HepG2 (cell line): ENCODE data around the gene ABAT. TPM values are rescaled to one million over a fixed set of nuclear protein-coding genes. Genes with fewer than 3 reads are reported as not detected.

Source experiments
- AGO1 ChIP-seq: fragments of 200-400 bp; formaldehyde crosslinking; IDR thresholded peaks from 2 replicates; pipeline ENCODE4 v1.6.1; 2017; ENCODE audit warnings: mild to moderate bottlenecking, low read depth, low read length, moderate library complexity; ENCODE audit not compliant: poor library complexity, severe bottlenecking
- ATM ChIP-seq: fragments of 450-650 bp; IDR thresholded peaks from 2 replicates; pipeline ENCODE4 v1.7.1; 2017; ENCODE audit warnings: mild to moderate bottlenecking, borderline replicate concordance
- EP300 ChIP-seq, 3 experiments: sonication (generic) in 1 of 3; formaldehyde crosslinking in 1 of 3; IDR thresholded peaks; 2 replicates each; pipeline versions ENCODE4 v1.5.1 to v1.6.1; 2011 to 2020; ENCODE audit warnings: low read depth in 2 of 3, low read length in 2 of 3, borderline replicate concordance in 1 of 3, improper control_type of control experiment in 1 of 3, mild to moderate bottlenecking in 1 of 3, missing genetic modification reagents in 1 of 3, moderate library complexity in 1 of 3
- HCFC1 ChIP-seq: fragments of 150-350 bp; IDR thresholded peaks from 2 replicates; pipeline ENCODE4 v1.6.1; 2014; ENCODE audit warnings: low read depth, low read length
- HIVEP1 ChIP-seq: sonication (generic); formaldehyde crosslinking; IDR thresholded peaks from 2 replicates; pipeline ENCODE4 v1.4.0; 2020; ENCODE audit warnings: mild to moderate bottlenecking, missing genetic modification reagents
- PCBP1 ChIP-seq: fragments of 200-400 bp; formaldehyde crosslinking; IDR thresholded peaks from 2 replicates; pipeline ENCODE4 v1.6.1; 2017; ENCODE audit warnings: mild to moderate bottlenecking, low read depth, low read length, borderline replicate concordance
- RAD21 ChIP-seq: fragments of 450-650 bp; formaldehyde crosslinking; IDR thresholded peaks from 2 replicates; pipeline ENCODE4 v1.5.0; 2020; ENCODE audit warnings: mild to moderate bottlenecking
- RFX3 ChIP-seq: IDR thresholded peaks from 2 replicates; pipeline ENCODE4 v1.6.1; 2016; ENCODE audit warnings: missing biosample characterization, missing genetic modification reagents
- SNRNP70 ChIP-seq: fragments of 200-400 bp; formaldehyde crosslinking; IDR thresholded peaks from 2 replicates; pipeline ENCODE4 v1.6.1; 2017; ENCODE audit warnings: mild to moderate bottlenecking, low read depth, low read length, moderate library complexity
- TBX2 ChIP-seq: sonication (generic); formaldehyde crosslinking; IDR thresholded peaks from 2 replicates; pipeline ENCODE4 v1.5.0; 2020; ENCODE audit warnings: missing genetic modification reagents, mild to moderate bottlenecking, borderline replicate concordance
- TEAD2 ChIP-seq: sonication (generic); formaldehyde crosslinking; IDR thresholded peaks from 2 replicates; pipeline ENCODE4 v1.9.0; 2021; ENCODE audit warnings: missing genetic modification reagents
- ZBTB1 ChIP-seq: sonication (generic); formaldehyde crosslinking; IDR thresholded peaks from 2 replicates; pipeline ENCODE4 v1.4.0; 2020; ENCODE audit warnings: missing genetic modification reagents, borderline replicate concordance
- ZFAT ChIP-seq: sonication (generic); formaldehyde crosslinking; conservative IDR thresholded peaks from 2 replicates; pipeline ENCODE4 v1.8.1; 2023; ENCODE audit warnings: missing genetic modification reagents, inconsistent platforms
- ZFY ChIP-seq: sonication (generic); formaldehyde crosslinking; IDR thresholded peaks from 2 replicates; pipeline ENCODE4 v1.4.0; 2020; ENCODE audit warnings: missing genetic modification reagents
- ZMYM2 ChIP-seq: sonication (generic); formaldehyde crosslinking; IDR thresholded peaks from 2 replicates; pipeline ENCODE4 v1.8.0; 2022; ENCODE audit warnings: mild to moderate bottlenecking, missing genetic modification reagents
- ZNF563 ChIP-seq: sonication (generic); formaldehyde crosslinking; IDR thresholded peaks from 2 replicates; pipeline ENCODE4 v1.8.0; 2022; ENCODE audit warnings: mild to moderate bottlenecking, moderate library complexity, missing genetic modification reagents
- ZNF788 ChIP-seq: sonication (generic); formaldehyde crosslinking; IDR thresholded peaks from 2 replicates; pipeline ENCODE4 v1.5.0; 2020; ENCODE audit warnings: mild to moderate bottlenecking, missing genetic modification reagents, borderline replicate concordance
- polyA plus RNA-seq, 8 experiments: library from polyadenylated mRNA; depleted of rRNA in 3 of 8; stranded (reverse) in 7 of 8; unstranded in 1 of 8; fragments of >200 nt; fragmentation: Illumina TruSeq in 4 of 8; extraction: Trizol in 4 of 8; gene quantifications; 2 replicates each; pipeline versions ENCODE4 v1.2.1 to v1.2.3, GENCODE V29; 2011 to 2016; ENCODE audit warnings: low read depth in 4 of 8, missing spikeins in 1 of 8, mixed read lengths in 1 of 8; ENCODE audit not compliant: insufficient read depth in 1 of 8
- total RNA-seq, 5 experiments: library from RNA; depleted of rRNA; stranded (reverse); fragments of >200 nt; fragmentation: Illumina TruSeq; extraction: Trizol; gene quantifications; 2 replicates each; pipeline ENCODE4 v1.2.3, GENCODE V29; 2016; ENCODE audit warnings: low read depth in 1 of 5
- TF ChIP-seq, protein P1 (sequence below): IDR thresholded peaks from 2 replicates; pipeline ENCODE4 v1.6.1; 2016; ENCODE audit warnings: mild to moderate bottlenecking, missing biosample characterization, missing genetic modification reagents
- TF ChIP-seq, protein P2 (sequence below): sonication (generic); formaldehyde crosslinking; IDR thresholded peaks from 2 replicates; pipeline ENCODE4 v1.4.0; 2020; ENCODE audit warnings: missing genetic modification reagents
- TF ChIP-seq, protein P3 (sequence below): sonication (generic); formaldehyde crosslinking; IDR thresholded peaks from 2 replicates; pipeline ENCODE4 v1.5.0; 2020; ENCODE audit warnings: mild to moderate bottlenecking, missing genetic modification reagents
- TF ChIP-seq, protein P4 (sequence below): sonication (generic); formaldehyde crosslinking; IDR thresholded peaks from 2 replicates; pipeline ENCODE4 v1.8.1; 2023; ENCODE audit warnings: missing genetic modification reagents, inconsistent platforms, borderline replicate concordance
- TF ChIP-seq, protein P5 (sequence below): sonication (generic); formaldehyde crosslinking; IDR thresholded peaks from 2 replicates; pipeline ENCODE4 v1.4.0; 2020; ENCODE audit warnings: missing genetic modification reagents

Gene ABAT
- total and polyA plus RNA-seq, 2 of the 13 experiments (the other 11 are each of a cell fraction or from before 2014, with no cell fraction given): 47.6 to 97.3 TPM

DNA sequence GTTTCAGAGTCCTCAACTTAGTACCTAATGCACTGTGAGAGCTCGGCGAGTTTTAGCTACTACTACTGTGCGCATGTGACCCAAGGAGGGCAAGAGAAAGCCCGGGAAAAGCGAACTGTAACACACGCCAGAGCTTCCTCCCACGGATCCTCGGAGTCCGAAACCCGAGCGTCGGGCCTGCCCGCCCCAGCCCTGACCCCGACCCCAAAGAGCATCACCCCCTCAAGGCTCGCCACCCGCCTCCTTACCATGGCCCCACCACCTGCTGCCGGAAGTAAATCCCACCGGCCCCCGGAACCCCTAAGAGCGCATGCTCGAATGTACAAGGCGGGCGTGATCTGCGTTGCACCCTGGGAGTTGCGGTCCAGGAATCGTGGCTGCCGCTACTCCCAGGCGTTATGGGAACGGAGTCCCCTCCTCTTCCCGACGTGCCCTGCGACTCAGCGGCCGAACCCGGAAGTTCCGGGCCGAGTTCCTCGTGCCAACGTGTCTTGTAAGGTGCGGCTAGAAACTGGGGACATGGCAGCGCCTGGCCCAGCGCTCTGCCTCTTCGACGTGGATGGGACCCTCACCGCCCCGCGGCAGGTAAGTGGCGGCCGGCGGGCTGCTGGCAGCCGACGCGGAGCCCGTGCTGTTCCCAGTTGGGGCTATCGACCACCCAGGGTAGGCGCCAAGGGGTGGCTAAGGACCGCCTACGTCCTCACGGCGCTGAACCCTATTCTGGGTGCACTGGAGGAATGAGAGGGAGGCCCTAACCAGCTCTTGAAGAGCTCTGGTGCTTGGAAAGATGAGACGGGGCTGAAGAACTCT lies 123.2 kb downstream of the ABAT start, which contains the start of the genes PMM2 and TMEM186 (continued):
- TF ChIP-seq TBX2 (CRISPR knock-in tag) (peak; percentile 99), PCBP1 (peak; percentile 99), ZFY (CRISPR knock-in tag) (peak; percentile 88), ZBTB1 (peak; percentile 78; the same call in 1 of the 2 replicates), RAD21 (CRISPR knock-in tag) (peak; percentile 80), TEAD2 (CRISPR knock-in tag) (peak; percentile 97), HCFC1 (peak; percentile 92), ZNF788 (CRISPR knock-in tag) (peak; percentile 100), ZMYM2 (CRISPR knock-in tag) (peak; percentile 59; the same call in 1 of the 2 replicates), ZNF563 (CRISPR knock-in tag) (peak; percentile 98), RFX3 (CRISPR knock-in tag) (peak; percentile 81), AGO1 (peak; percentile 76), SNRNP70 (no peak), HIVEP1 (CRISPR knock-in tag) (peak; percentile 99), ZFAT (CRISPR knock-in tag) (no peak), ATM (no peak), EP300 (IDR thresholded peaks at IDR 0.05; ENCODE audit: low read depth in 2 of 2, low read length in 2 of 2) (peak; percentile 59 to 63; a peak in 2 of 4 replicates), EP300 (CRISPR knock-in tag; IDR thresholded peaks at IDR 0.05; ENCODE audit: borderline replicate concordance) (peak; percentile 72; the same call in 1 of the 2 replicates)
- TF ChIP-seq, protein P1, sequence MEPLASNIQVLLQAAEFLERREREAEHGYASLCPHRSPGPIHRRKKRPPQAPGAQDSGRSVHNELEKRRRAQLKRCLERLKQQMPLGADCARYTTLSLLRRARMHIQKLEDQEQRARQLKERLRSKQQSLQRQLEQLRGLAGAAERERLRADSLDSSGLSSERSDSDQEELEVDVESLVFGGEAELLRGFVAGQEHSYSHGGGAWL (CRISPR knock-in tag): peak; percentile 100
- TF ChIP-seq, protein P2, sequence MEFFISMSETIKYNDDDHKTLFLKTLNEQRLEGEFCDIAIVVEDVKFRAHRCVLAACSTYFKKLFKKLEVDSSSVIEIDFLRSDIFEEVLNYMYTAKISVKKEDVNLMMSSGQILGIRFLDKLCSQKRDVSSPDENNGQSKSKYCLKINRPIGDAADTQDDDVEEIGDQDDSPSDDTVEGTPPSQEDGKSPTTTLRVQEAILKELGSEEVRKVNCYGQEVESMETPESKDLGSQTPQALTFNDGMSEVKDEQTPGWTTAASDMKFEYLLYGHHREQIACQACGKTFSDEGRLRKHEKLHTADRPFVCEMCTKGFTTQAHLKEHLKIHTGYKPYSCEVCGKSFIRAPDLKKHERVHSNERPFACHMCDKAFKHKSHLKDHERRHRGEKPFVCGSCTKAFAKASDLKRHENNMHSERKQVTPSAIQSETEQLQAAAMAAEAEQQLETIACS: peak; percentile 72
- TF ChIP-seq, protein P3, sequence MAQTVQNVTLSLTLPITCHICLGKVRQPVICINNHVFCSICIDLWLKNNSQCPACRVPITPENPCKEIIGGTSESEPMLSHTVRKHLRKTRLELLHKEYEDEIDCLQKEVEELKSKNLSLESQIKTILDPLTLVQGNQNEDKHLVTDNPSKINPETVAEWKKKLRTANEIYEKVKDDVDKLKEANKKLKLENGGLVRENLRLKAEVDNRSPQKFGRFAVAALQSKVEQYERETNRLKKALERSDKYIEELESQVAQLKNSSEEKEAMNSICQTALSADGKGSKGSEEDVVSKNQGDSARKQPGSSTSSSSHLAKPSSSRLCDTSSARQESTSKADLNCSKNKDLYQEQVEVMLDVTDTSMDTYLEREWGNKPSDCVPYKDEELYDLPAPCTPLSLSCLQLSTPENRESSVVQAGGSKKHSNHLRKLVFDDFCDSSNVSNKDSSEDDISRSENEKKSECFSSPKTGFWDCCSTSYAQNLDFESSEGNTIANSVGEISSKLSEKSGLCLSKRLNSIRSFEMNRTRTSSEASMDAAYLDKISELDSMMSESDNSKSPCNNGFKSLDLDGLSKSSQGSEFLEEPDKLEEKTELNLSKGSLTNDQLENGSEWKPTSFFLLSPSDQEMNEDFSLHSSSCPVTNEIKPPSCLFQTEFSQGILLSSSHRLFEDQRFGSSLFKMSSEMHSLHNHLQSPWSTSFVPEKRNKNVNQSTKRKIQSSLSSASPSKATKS (CRISPR knock-in tag): peak; percentile 62; the same call in 1 of the 2 replicates
- TF ChIP-seq, protein P4, sequence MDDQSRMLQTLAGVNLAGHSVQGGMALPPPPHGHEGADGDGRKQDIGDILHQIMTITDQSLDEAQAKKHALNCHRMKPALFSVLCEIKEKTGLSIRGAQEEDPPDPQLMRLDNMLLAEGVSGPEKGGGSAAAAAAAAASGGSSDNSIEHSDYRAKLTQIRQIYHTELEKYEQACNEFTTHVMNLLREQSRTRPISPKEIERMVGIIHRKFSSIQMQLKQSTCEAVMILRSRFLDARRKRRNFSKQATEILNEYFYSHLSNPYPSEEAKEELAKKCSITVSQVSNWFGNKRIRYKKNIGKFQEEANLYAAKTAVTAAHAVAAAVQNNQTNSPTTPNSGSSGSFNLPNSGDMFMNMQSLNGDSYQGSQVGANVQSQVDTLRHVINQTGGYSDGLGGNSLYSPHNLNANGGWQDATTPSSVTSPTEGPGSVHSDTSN (CRISPR knock-in tag): peak; percentile 89; the same call in 1 of the 2 replicates
- TF ChIP-seq, protein P5, sequence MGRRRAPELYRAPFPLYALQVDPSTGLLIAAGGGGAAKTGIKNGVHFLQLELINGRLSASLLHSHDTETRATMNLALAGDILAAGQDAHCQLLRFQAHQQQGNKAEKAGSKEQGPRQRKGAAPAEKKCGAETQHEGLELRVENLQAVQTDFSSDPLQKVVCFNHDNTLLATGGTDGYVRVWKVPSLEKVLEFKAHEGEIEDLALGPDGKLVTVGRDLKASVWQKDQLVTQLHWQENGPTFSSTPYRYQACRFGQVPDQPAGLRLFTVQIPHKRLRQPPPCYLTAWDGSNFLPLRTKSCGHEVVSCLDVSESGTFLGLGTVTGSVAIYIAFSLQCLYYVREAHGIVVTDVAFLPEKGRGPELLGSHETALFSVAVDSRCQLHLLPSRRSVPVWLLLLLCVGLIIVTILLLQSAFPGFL: 0 out of 2 replicates have a peak, but pooled peaks have one; percentile 62
